HepG2 (cell line): ENCODE results near the gene C20orf144. TPM values are rescaled to one million over a fixed set of nuclear protein-coding genes. Genes with fewer than 3 reads are reported as not detected.
A peak's percentile ranks its signal among the peaks of the same experiment; 100 is the strongest.

Source experiments
- ATF7 ChIP-seq, 2 experiments: fragments of 450-650 bp in 1 of 2; sonication (generic) in 1 of 2; formaldehyde crosslinking in 1 of 2; IDR thresholded peaks; 2 replicates each; pipeline versions ENCODE4 v1.4.0 to v1.6.1; 2016 to 2020; ENCODE audit warnings: antibody characterized with exemption in 1 of 2, mild to moderate bottlenecking in 1 of 2, missing genetic modification reagents in 1 of 2
- BRCA1 ChIP-seq: sonication (generic); formaldehyde crosslinking; IDR thresholded peaks from 2 replicates; pipeline ENCODE4 v1.4.0; 2020; ENCODE audit warnings: missing genetic modification reagents
- DPF2 ChIP-seq: sonication (generic); formaldehyde crosslinking; IDR thresholded peaks from 2 replicates; pipeline ENCODE4 v1.4.0; 2020; ENCODE audit warnings: mild to moderate bottlenecking, low read depth, missing genetic modification reagents, borderline replicate concordance
- ELF4 ChIP-seq: sonication (generic); formaldehyde crosslinking; IDR thresholded peaks from 2 replicates; pipeline ENCODE4 v1.5.0; 2020; ENCODE audit warnings: missing genetic modification reagents, mild to moderate bottlenecking, moderate library complexity, borderline replicate concordance
- HMGA1 ChIP-seq: sonication (generic); formaldehyde crosslinking; conservative IDR thresholded peaks from 2 replicates; pipeline ENCODE4 v1.4.0; 2020; ENCODE audit warnings: missing genetic modification reagents
- IRF1 ChIP-seq: sonication (generic); formaldehyde crosslinking; IDR thresholded peaks from 2 replicates; pipeline ENCODE4 v1.4.0; 2020; ENCODE audit warnings: low read depth, mild to moderate bottlenecking, missing genetic modification reagents
- SAFB2 ChIP-seq: sonication (generic); formaldehyde crosslinking; IDR thresholded peaks from 2 replicates; pipeline ENCODE4 v1.5.1; 2020; ENCODE audit warnings: missing genetic modification reagents, low read depth, mild to moderate bottlenecking, borderline replicate concordance
- SOX5 ChIP-seq: IDR thresholded peaks from 2 replicates; pipeline ENCODE4 v1.6.1; 2016; ENCODE audit warnings: borderline replicate concordance
- YEATS4 ChIP-seq: sonication (generic); formaldehyde crosslinking; IDR thresholded peaks from 2 replicates; pipeline ENCODE4 v1.4.0; 2020; ENCODE audit warnings: missing genetic modification reagents, borderline replicate concordance
- ZNF17 ChIP-seq: sonication (generic); formaldehyde crosslinking; IDR thresholded peaks from 2 replicates; pipeline ENCODE4 v1.5.0; 2020; ENCODE audit warnings: mild to moderate bottlenecking, missing genetic modification reagents
- ZNF180 ChIP-seq: sonication (generic); formaldehyde crosslinking; IDR thresholded peaks from 2 replicates; pipeline ENCODE4 v1.4.0; 2020; ENCODE audit warnings: low read depth, missing genetic modification reagents, borderline replicate concordance
- ZNF296 ChIP-seq: sonication (generic); formaldehyde crosslinking; conservative IDR thresholded peaks from 2 replicates; pipeline ENCODE4 v1.5.0; 2020; ENCODE audit warnings: mild to moderate bottlenecking, missing genetic modification reagents
- ZNF362 ChIP-seq: sonication (generic); formaldehyde crosslinking; IDR thresholded peaks from 2 replicates; pipeline ENCODE4 v1.4.0; 2020; ENCODE audit warnings: missing genetic modification reagents, mild to moderate bottlenecking, borderline replicate concordance
- ZNF451 ChIP-seq: sonication (generic); formaldehyde crosslinking; IDR thresholded peaks from 2 replicates; pipeline ENCODE4 v1.5.0; 2020; ENCODE audit warnings: mild to moderate bottlenecking, missing genetic modification reagents
- ZNF775 ChIP-seq: sonication (generic); formaldehyde crosslinking; IDR thresholded peaks from 2 replicates; pipeline ENCODE4 v1.4.0; 2020; ENCODE audit warnings: missing genetic modification reagents, mild to moderate bottlenecking, moderate library complexity, borderline replicate concordance
- ZSCAN20 ChIP-seq: sonication (generic); formaldehyde crosslinking; IDR thresholded peaks from 2 replicates; pipeline ENCODE4 v1.4.0; 2020; ENCODE audit warnings: missing genetic modification reagents, mild to moderate bottlenecking, borderline replicate concordance
- ZSCAN31 ChIP-seq: sonication (generic); formaldehyde crosslinking; IDR thresholded peaks from 2 replicates; pipeline ENCODE4 v1.5.0; 2020; ENCODE audit warnings: low read depth, mild to moderate bottlenecking, missing genetic modification reagents
- polyA plus RNA-seq, 8 experiments: library from polyadenylated mRNA; depleted of rRNA in 3 of 8; stranded (reverse) in 7 of 8; unstranded in 1 of 8; fragments of >200 nt; fragmentation: Illumina TruSeq in 4 of 8; extraction: Trizol in 4 of 8; gene quantifications; 2 replicates each; pipeline versions ENCODE4 v1.2.1 to v1.2.3, GENCODE V29; 2011 to 2016; ENCODE audit warnings: low read depth in 4 of 8, missing spikeins in 1 of 8, mixed read lengths in 1 of 8; ENCODE audit not compliant: insufficient read depth in 1 of 8
- total RNA-seq, 5 experiments: library from RNA; depleted of rRNA; stranded (reverse); fragments of >200 nt; fragmentation: Illumina TruSeq; extraction: Trizol; gene quantifications; 2 replicates each; pipeline ENCODE4 v1.2.3, GENCODE V29; 2016; ENCODE audit warnings: low read depth in 1 of 5
- TF ChIP-seq, protein P1 (sequence below): sonication (generic); formaldehyde crosslinking; IDR thresholded peaks from 2 replicates; pipeline ENCODE4 v1.9.0; 2021; ENCODE audit warnings: mild to moderate bottlenecking, missing genetic modification reagents

The C20orf144 gene
- total and polyA plus RNA-seq, 2 of the 13 experiments (the other 11 are each of a cell fraction or from before 2014, with no cell fraction given) = 0.09 to 0.16 TPM

- TF ChIP-seq, protein P1, sequence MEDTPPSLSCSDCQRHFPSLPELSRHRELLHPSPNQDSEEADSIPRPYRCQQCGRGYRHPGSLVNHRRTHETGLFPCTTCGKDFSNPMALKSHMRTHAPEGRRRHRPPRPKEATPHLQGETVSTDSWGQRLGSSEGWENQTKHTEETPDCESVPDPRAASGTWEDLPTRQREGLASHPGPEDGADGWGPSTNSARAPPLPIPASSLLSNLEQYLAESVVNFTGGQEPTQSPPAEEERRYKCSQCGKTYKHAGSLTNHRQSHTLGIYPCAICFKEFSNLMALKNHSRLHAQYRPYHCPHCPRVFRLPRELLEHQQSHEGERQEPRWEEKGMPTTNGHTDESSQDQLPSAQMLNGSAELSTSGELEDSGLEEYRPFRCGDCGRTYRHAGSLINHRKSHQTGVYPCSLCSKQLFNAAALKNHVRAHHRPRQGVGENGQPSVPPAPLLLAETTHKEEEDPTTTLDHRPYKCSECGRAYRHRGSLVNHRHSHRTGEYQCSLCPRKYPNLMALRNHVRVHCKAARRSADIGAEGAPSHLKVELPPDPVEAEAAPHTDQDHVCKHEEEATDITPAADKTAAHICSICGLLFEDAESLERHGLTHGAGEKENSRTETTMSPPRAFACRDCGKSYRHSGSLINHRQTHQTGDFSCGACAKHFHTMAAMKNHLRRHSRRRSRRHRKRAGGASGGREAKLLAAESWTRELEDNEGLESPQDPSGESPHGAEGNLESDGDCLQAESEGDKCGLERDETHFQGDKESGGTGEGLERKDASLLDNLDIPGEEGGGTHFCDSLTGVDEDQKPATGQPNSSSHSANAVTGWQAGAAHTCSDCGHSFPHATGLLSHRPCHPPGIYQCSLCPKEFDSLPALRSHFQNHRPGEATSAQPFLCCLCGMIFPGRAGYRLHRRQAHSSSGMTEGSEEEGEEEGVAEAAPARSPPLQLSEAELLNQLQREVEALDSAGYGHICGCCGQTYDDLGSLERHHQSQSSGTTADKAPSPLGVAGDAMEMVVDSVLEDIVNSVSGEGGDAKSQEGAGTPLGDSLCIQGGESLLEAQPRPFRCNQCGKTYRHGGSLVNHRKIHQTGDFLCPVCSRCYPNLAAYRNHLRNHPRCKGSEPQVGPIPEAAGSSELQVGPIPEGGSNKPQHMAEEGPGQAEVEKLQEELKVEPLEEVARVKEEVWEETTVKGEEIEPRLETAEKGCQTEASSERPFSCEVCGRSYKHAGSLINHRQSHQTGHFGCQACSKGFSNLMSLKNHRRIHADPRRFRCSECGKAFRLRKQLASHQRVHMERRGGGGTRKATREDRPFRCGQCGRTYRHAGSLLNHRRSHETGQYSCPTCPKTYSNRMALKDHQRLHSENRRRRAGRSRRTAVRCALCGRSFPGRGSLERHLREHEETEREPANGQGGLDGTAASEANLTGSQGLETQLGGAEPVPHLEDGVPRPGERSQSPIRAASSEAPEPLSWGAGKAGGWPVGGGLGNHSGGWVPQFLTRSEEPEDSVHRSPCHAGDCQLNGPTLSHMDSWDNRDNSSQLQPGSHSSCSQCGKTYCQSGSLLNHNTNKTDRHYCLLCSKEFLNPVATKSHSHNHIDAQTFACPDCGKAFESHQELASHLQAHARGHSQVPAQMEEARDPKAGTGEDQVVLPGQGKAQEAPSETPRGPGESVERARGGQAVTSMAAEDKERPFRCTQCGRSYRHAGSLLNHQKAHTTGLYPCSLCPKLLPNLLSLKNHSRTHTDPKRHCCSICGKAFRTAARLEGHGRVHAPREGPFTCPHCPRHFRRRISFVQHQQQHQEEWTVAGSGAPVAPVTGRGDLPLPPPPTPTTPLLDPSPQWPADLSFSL (CRISPR knock-in tag) = no peak
- TF ChIP-seq ZNF180 (CRISPR knock-in tag) = no peak
- TF ChIP-seq ZNF17 (CRISPR knock-in tag) = no peak
- 0 out of 2 replicates have a peak, but pooled peaks have one; percentile 35 for TF ChIP-seq ZNF296
- TF ChIP-seq ZNF775 (CRISPR knock-in tag) = no peak
- peak; percentile 30; the same call in 1 of the 2 replicates for TF ChIP-seq ZNF362 (CRISPR knock-in tag)
- TF ChIP-seq HMGA1 = no peak
- no peak for TF ChIP-seq BRCA1 (CRISPR knock-in tag)
- TF ChIP-seq YEATS4 = peak; percentile 62
- TF ChIP-seq IRF1 (CRISPR knock-in tag) = 0 out of 2 replicates have a peak, but pooled peaks have one; percentile 23
- peak; percentile 98 for TF ChIP-seq ZSCAN31 (CRISPR knock-in tag)
- TF ChIP-seq SAFB2 (CRISPR knock-in tag) = no peak; the same call in 1 of the 2 replicates
- no peak for TF ChIP-seq DPF2
- TF ChIP-seq ZSCAN20 (CRISPR knock-in tag) = peak; percentile 82; the same call in 1 of the 2 replicates
- no peak for TF ChIP-seq ATF7 (IDR thresholded peaks at IDR 0.05)
- 0 out of 2 replicates have a peak, but pooled peaks have one; percentile 47 for TF ChIP-seq ATF7 (CRISPR knock-in tag; IDR thresholded peaks at IDR 0.05)
- no peak for TF ChIP-seq ZNF451
- TF ChIP-seq ELF4 (CRISPR knock-in tag) = no peak
- peak; percentile 63 for TF ChIP-seq SOX5
Measured at GRCh38 chr20:33686100-33686983, 24.2 kb downstream of the C20orf144 start, which contains the start of gene E2F1 (continued).
